Lung (tissue), 12 donors: ENCODE results near the gene ST3GAL6. TPM values are rescaled to one million over a fixed set of nuclear protein-coding genes. Genes with fewer than 3 reads are reported as not detected.

Experiments
- ATAC-seq: fragments of 200-7000 bp; cut with Tn5 transposase; one replicate; pipeline ENCODE4 v1.9.1; 2020; ENCODE audit warnings: moderate number of reproducible peaks; ENCODE audit not compliant: insufficient read depth, low FRiP score
- DNase-seq, 3 donors: peaks; one replicate each; pipeline ENCODE4 v3.0.0-alpha.2; 2013 to 2017
- H3K27ac ChIP-seq, 2 donors: one replicate each; pipeline ENCODE4 v1.5.1; 2013; ENCODE audit warnings: mild to moderate bottlenecking in 2 of 2, moderate library complexity in 2 of 2, control low read depth in 1 of 2, inconsistent platforms in 1 of 2, low read depth in 1 of 2, low read length in 1 of 2
- H3K27me3 ChIP-seq, 3 donors: one replicate each; pipeline ENCODE4 v1.5.1; 2013; ENCODE audit warnings: low read length in 2 of 3; ENCODE audit not compliant: control insufficient read depth in 3 of 3, insufficient read depth in 3 of 3
- H3K36me3 ChIP-seq, 4 donors: one replicate each; pipeline ENCODE4 v1.5.1; 2013; ENCODE audit warnings: low read length in 4 of 4, mild to moderate bottlenecking in 1 of 4, moderate library complexity in 1 of 4; ENCODE audit not compliant: control insufficient read depth in 4 of 4, insufficient read depth in 4 of 4
- H3K4me1 ChIP-seq, 5 donors: one replicate each; pipeline ENCODE4 v1.5.1; 2013; ENCODE audit warnings: low read length in 5 of 5, mild to moderate bottlenecking in 2 of 5, moderate library complexity in 1 of 5; ENCODE audit not compliant: control insufficient read depth in 5 of 5, insufficient read depth in 5 of 5
- H3K4me3 ChIP-seq: one replicate; pipeline ENCODE4 v1.5.1; 2013; ENCODE audit warnings: mild to moderate bottlenecking, control low read depth, moderate library complexity
- H3K9ac ChIP-seq, 2 donors: one replicate each; pipeline ENCODE4 v1.5.1; 2013; ENCODE audit warnings: low read length in 2 of 2, control low read depth in 1 of 2; ENCODE audit not compliant: insufficient read depth in 1 of 2
- H3K9me3 ChIP-seq, 4 donors: one replicate each; pipeline ENCODE4 v1.5.1; 2013; ENCODE audit warnings: low read length in 3 of 4, mild to moderate bottlenecking in 1 of 4, moderate library complexity in 1 of 4; ENCODE audit not compliant: control insufficient read depth in 4 of 4, insufficient read depth in 3 of 4
- WGBS, 2 donors: extraction: QIAGEN DNeasy Blood & Tissue Kit; methylation state at CpG; one replicate each; pipeline ENCODE4 v1.1.7; 2013; 5-methylcytosine and 5-hydroxymethylcytosine counted together
- polyA plus RNA-seq, 2 donors: library from polyadenylated mRNA; stranded (reverse); fragments of 200-250 nt; gene quantifications; one replicate each; pipeline ENCODE4 v1.2.1, GENCODE V29; 2013
- total RNA-seq, 2 donors: library from RNA; depleted of rRNA in 1 of 2; stranded (reverse); fragments of >200 nt in 1 of 2; gene quantifications; one replicate each; pipeline ENCODE4 v1.2.1, GENCODE V29; 2014 to 2021
- TF ChIP-seq, protein P1 (sequence below): IDR thresholded peaks from 2 replicates; pipeline ENCODE4 v1.5.1; 2012; ENCODE audit warnings: mild to moderate bottlenecking; ENCODE audit errors: control extremely low read depth, extremely low read depth
- donor health status: control.
- donor health status: control.
- donor health status: Bipolar disorder and iron deficiency.
- donor health status: healthy.
- donor health status: DM: yes; HTN: yes; CAD: no.

The ST3GAL6 gene
- total and polyA plus RNA-seq, 4 donors, result 13.6 to 22.9 (median 20.1) TPM

DNA sequence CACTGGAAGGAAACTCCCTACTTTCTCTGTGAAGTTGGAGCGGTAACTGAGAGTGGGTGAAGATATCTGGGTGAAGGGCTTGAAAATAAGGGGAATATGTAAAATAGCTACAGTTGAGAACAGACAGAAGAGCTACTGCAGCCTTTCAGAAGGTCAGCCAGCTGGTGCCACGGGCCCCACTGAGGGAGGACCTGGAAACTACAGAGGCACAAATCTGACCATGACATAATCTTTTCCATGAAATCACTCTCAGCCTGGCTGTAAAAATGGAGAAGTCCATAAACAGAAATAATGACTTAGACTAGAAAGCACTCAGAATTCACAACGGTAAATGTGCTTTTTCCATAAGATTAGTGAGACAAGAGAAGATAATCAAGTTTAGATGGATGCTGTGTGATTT is 46.4 kb downstream of the ST3GAL6 start:
- Histone ChIP-seq H3K27ac (no peak overlapping the region), H3K4me3 (no peak overlapping the region), H3K27me3 (no peaks in the 10 kb centered on the region), H3K9me3 (no peaks in the 10 kb centered on the region), H3K36me3 (peaks cover 15 to 54% (median 31%) of the 10 kb centered on the region in 4 donors), H3K9ac (no peak overlapping the region), H3K4me1 (no peaks in the 10 kb centered on the region)
- WGBS, 2 donors, result 67% methylated on average over 3 of the region's 3 CpGs
- ATAC-seq, result no peak
- DNase-seq, result no peak
- TF ChIP-seq, protein P1, sequence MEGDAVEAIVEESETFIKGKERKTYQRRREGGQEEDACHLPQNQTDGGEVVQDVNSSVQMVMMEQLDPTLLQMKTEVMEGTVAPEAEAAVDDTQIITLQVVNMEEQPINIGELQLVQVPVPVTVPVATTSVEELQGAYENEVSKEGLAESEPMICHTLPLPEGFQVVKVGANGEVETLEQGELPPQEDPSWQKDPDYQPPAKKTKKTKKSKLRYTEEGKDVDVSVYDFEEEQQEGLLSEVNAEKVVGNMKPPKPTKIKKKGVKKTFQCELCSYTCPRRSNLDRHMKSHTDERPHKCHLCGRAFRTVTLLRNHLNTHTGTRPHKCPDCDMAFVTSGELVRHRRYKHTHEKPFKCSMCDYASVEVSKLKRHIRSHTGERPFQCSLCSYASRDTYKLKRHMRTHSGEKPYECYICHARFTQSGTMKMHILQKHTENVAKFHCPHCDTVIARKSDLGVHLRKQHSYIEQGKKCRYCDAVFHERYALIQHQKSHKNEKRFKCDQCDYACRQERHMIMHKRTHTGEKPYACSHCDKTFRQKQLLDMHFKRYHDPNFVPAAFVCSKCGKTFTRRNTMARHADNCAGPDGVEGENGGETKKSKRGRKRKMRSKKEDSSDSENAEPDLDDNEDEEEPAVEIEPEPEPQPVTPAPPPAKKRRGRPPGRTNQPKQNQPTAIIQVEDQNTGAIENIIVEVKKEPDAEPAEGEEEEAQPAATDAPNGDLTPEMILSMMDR, result no peak

DNA sequence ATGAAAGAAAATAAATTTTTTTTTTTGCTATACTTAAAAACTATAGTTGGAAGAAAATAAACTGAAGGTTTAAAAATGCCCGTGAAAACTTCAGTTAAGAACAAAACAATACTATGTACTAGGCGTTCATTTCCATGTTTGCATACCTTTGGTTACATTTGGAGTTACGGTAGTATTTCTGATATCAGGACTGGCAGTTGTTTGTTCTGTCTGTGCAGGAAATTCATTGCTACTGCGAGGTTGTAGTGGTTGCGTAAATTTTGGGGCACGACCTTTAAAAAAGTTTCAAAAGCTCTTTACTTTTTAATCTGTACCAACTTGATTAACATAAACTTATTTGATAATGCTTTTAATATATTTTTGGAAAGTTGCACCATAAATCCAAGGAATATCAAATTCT is 47.9 kb downstream of the ST3GAL6 start:
- Histone ChIP-seq H3K27me3 (no peaks in the 10 kb centered on the region), H3K27ac (no peak overlapping the region), H3K36me3 (peaks cover 16 to 53% (median 30%) of the 10 kb centered on the region in 4 donors), H3K9ac (no peak overlapping the region), H3K9me3 (no peaks in the 10 kb centered on the region), H3K4me1 (no peaks in the 10 kb centered on the region), H3K4me3 (no peak overlapping the region)
- ATAC-seq (no peak), DNase-seq (no peak)
- TF ChIP-seq, protein P1, result no peak
- WGBS, 2 donors, result 28 to 47% methylated on average over 6 of the region's 6 CpGs

DNA sequence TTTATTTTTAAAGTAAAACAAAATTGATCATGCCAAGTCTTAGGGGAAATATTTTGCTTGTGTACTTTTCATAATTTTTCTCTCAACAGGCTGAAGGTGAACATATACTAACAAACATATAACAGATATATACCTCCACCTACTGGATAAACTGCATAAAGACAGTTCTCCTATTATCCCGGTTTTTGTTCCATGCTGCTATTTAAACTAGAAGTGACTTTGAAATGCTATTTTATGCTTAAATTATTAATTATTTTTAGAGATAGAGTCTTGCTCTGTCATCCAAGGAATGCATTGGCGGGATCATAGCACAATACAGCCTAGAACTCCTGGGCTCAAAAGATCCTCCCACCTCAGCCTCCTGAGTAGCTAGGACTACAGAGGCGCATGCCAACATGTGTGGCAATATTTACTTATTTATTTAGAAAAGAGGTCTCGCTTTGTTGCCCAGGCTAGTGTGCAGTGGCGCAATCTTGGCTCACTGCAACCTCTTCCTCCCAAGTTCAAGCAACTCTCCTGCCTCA is 49.8 kb downstream of the ST3GAL6 start:
- H3K9ac ChIP-seq, result no peak overlapping the region
- no peak overlapping the region for H3K27ac ChIP-seq
- H3K9me3 ChIP-seq, result no peaks in the 10 kb centered on the region
- DNase-seq (peak in 2 of 3 donors; percentile 60 to 62), ATAC-seq (no peak)
- peaks cover 9 to 46% (median 22%) of the 10 kb centered on the region in 4 donors for H3K36me3 ChIP-seq
- peaks cover 0 to 7% (median 0%) of the 10 kb centered on the region in 5 donors for H3K4me1 ChIP-seq
- TF ChIP-seq, protein P1, result peak; percentile 15
- no peaks in the 10 kb centered on the region for H3K27me3 ChIP-seq
- 56 to 58% methylated on average over 5 of the region's 5 CpGs for WGBS, 2 donors
- no peak overlapping the region for H3K4me3 ChIP-seq
